ENCODE results near the gene FAM186B.

The FAM186B gene

DNA sequence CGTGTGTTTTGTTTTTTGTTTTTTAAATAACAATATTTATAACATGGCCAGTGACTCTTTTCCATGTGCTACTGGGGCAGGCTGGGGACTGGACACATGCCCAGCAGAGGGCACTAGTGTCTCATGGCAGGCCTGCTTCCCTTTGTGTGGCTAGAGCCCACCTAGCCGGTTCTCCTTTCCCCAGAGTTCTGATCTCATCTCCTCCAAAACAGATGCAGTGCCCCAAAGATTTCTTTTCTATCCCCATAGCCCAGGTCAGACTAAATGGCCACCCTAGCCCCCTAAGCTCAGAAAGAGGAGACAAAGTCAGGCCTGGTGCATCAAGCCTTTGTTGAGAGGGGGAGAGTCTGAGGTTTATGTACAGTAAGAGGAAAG lies 39.2 kb upstream of the FAM186B start:
- no peaks in the 10 kb centered on the region for H3K27me3 ChIP-seq (ENCODE audit: insufficient read depth, low read length)
- H3K27ac ChIP-seq (ENCODE audit: low read length) = no peak overlapping the region
- H3K4me1 ChIP-seq (ENCODE audit: insufficient read depth, low read length) = no peaks in the 10 kb centered on the region
- no peak overlapping the region for H3K4me3 ChIP-seq (ENCODE audit: low read length)
- peak overlapping the region; percentile 52; the same call in 1 of the 2 replicates for H3K9ac ChIP-seq (ENCODE audit: low read depth, low read length)
- H3K36me3 ChIP-seq (ENCODE audit: insufficient read depth, low read depth, low read length) = peaks cover 67% of the 10 kb centered on the region
- H3K9me3 ChIP-seq (ENCODE audit: insufficient read depth, low read depth, low read length) = no peaks in the 10 kb centered on the region

DNA sequence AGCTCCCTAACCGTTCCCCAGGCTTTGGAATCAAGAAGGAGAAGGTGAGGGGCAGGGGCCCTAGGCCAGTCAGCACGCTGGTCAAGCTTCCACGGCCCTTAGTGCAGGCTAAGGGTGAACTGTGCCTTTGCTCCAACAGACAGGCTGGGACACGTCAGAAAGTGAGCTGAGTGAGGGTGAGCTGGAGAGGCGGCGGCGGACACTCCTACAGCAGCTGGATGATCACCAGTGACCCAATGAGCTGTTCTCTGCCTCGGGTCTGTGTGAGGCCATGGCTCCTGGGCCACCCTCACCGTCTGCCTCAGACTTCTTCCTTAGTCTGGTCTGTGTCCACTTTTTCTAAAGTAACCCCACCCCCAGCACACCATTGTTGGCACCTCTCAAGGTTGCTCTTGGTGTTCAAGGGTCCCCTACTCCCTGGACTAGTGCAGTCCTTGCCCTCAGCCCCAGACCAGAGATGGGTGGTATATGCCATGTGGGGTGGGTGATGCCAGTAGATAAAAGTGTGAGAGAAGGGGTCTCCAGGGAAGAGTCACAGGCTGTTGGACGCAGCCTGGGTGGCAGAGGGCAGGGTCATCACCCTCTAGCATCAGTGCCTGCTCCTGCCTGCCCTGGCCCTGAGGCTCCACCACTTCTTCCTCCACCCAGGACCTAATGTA lies 38.7 kb upstream of the FAM186B start:
- Histone ChIP-seq H3K27ac (ENCODE audit: low read length) (no peak overlapping the region), H3K9me3 (ENCODE audit: insufficient read depth, low read depth, low read length) (no peaks in the 10 kb centered on the region), H3K4me1 (ENCODE audit: insufficient read depth, low read length) (no peaks in the 10 kb centered on the region), H3K27me3 (ENCODE audit: insufficient read depth, low read length) (no peaks in the 10 kb centered on the region), H3K36me3 (ENCODE audit: insufficient read depth, low read depth, low read length) (peaks cover 62% of the 10 kb centered on the region), H3K9ac (ENCODE audit: low read depth, low read length) (no peak overlapping the region), H3K4me3 (ENCODE audit: low read length) (no peak overlapping the region)

DNA sequence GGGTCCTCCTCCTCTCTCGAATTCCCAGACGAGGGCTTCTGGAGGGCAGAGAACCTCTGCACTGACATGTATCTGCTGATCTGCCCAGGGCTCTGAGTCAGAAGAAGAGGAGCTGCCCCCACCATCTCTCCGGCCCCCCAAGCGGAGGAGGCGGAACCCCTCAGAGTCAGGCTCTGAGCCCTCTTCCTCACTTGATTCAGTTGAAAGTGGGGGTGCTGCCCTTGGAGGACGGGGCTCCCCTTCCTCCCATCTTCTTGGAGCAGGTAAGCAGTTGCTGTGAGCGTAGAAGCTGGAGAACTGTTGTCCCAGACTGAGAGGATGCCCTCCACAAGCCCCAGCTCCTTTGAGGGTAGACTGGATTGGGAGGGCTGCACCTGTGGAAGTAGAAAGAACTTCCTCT lies 37.7 kb upstream of the FAM186B start:
- no peaks in the 10 kb centered on the region for H3K4me1 ChIP-seq (ENCODE audit: insufficient read depth, low read length)
- no peaks in the 10 kb centered on the region for H3K9me3 ChIP-seq (ENCODE audit: insufficient read depth, low read depth, low read length)
- no peak overlapping the region for H3K9ac ChIP-seq (ENCODE audit: low read depth, low read length)
- peaks cover 58% of the 10 kb centered on the region for H3K36me3 ChIP-seq (ENCODE audit: insufficient read depth, low read depth, low read length)
- no peaks in the 10 kb centered on the region for H3K27me3 ChIP-seq (ENCODE audit: insufficient read depth, low read length)
- no peak overlapping the region for H3K27ac ChIP-seq (ENCODE audit: low read length)
- no peak overlapping the region for H3K4me3 ChIP-seq (ENCODE audit: low read length)

DNA sequence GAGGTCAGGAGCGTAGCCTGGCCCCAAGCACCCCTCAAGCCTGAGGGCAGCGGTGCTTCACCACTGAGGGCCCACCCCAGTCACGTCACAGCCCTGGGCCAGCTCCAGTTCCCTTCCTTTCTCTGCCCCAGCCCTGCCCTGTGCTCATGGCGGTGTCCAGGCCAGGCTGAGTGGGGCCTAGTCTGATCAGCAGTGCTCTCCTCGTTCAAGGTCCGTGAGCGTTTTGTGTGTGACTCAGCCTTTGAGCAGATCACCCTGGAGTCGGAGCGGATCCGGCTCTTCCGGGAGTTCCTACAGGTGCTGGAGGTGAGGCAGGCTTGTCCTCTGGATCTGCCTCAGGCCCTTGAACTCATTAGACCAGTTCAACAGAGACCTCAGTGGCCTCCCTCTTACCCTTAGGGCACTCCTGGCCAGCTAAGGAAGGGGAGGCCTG lies 36.9 kb upstream of the FAM186B start:
- Histone ChIP-seq H3K9me3 (ENCODE audit: insufficient read depth, low read depth, low read length) (no peaks in the 10 kb centered on the region), H3K27ac (ENCODE audit: low read length) (no peak overlapping the region), H3K4me1 (ENCODE audit: insufficient read depth, low read length) (peaks cover 2% of the 10 kb centered on the region), H3K36me3 (ENCODE audit: insufficient read depth, low read depth, low read length) (peaks cover 56% of the 10 kb centered on the region), H3K27me3 (ENCODE audit: insufficient read depth, low read length) (no peaks in the 10 kb centered on the region), H3K4me3 (ENCODE audit: low read length) (no peak overlapping the region), H3K9ac (ENCODE audit: low read depth, low read length) (no peak overlapping the region)

DNA sequence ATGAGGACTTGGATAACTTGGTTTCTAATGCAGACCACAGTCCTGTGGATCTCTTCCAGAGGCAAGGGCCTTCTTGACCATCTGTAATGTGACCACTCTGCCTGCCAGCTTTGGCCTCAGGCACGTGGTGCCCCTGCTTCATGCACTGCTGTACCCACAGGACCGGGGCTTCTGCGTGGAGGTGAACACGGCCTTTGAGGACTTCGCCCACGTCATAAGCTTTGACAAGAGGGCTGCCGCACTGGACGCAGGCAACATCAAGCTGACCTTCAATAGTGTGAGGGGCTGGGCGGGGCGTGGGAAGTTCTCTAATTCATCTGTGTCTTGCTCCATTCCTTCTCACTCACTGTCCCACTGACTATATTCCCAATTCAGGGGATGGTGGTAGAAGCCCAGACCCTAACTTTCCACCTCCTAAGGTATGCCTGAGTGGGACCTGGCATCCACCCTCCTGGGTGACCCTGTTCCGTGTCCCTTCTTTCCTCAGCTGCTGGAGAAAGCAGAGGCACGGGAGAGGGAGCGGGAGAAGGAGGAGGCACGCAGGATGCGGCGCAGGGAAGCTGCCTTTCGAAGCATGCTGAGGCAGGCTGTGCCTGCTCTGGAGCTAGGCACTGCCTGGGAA lies 36.4 kb upstream of the FAM186B start:
- Histone ChIP-seq H3K36me3 (ENCODE audit: insufficient read depth, low read depth, low read length) (peaks cover 51% of the 10 kb centered on the region), H3K27me3 (ENCODE audit: insufficient read depth, low read length) (no peaks in the 10 kb centered on the region), H3K4me1 (ENCODE audit: insufficient read depth, low read length) (peaks cover 7% of the 10 kb centered on the region), H3K9me3 (ENCODE audit: insufficient read depth, low read depth, low read length) (no peaks in the 10 kb centered on the region), H3K9ac (ENCODE audit: low read depth, low read length) (no peak overlapping the region), H3K4me3 (ENCODE audit: low read length) (no peak overlapping the region), H3K27ac (ENCODE audit: low read length) (no peak overlapping the region)

DNA sequence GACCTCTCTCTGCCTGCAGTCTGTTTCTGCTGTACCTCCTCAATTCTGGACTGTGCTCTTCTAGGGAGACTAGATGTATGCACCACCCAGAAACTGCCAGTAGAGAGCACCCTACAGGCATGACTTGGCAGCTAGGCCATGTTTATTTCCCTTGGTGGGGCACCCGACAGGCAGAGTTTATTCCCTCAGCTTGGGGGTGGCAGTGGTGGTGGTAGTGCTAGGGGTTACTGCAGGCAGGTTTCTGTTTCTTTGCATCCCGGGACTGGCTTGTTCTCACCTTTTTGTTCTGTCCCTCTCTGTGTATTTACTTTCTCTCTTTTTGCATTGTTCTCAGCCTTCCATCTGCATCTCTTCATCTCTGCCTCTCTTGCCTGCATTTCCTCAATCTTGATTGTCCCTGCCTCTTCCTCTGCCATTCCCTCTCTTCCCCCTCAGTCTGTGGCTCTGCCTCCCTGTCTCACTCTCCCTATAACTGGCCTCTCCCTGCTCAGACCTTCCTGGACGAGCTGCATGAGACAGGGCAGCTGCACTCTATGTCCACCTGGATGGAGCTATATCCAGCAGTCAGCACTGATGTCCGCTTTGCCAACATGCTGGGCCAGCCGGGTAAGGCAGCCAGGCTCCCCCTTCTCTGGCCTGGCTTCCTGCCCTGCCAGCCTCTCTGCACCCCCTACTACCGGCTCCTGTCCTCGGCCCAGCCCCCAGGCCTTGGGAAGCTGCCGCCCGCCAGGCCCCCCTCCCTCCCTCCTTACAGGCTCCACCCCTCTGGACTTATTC lies 31.7 kb upstream of the FAM186B start:
- Histone ChIP-seq H3K4me3 (ENCODE audit: low read length) (peak overlapping the region; percentile 28; the same call in 1 of the 2 replicates), H3K27me3 (ENCODE audit: insufficient read depth, low read length) (no peaks in the 10 kb centered on the region), H3K9ac (ENCODE audit: low read depth, low read length) (peak overlapping the region; percentile 67; the same call in 1 of the 2 replicates), H3K9me3 (ENCODE audit: insufficient read depth, low read depth, low read length) (no peaks in the 10 kb centered on the region), H3K4me1 (ENCODE audit: insufficient read depth, low read length) (peaks cover 7% of the 10 kb centered on the region), H3K27ac (ENCODE audit: low read length) (peak overlapping the region; percentile 82), H3K36me3 (ENCODE audit: insufficient read depth, low read depth, low read length) (peaks cover 11% of the 10 kb centered on the region)

DNA sequence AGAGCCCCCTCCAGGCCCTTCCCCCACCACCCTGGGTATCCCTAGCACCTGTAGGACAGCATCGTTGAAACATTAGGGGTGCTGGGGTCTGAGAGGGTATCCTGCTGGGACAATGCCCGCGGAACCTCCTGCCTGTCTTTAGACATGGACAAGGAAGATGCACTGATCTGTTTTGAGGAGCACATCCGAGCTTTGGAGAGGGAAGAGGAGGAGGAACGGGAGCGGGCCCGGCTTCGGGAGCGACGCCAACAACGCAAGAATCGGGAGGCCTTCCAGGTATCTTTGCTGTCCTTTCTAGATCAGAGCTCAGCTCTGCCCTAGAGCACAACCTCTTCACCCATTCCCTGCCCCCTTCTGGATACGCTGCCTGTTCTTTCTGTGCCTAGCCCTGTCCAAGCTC lies 31.1 kb upstream of the FAM186B start:
- Histone ChIP-seq H3K4me3 (ENCODE audit: low read length) (no peak overlapping the region), H3K4me1 (ENCODE audit: insufficient read depth, low read length) (peaks cover 7% of the 10 kb centered on the region), H3K27me3 (ENCODE audit: insufficient read depth, low read length) (no peaks in the 10 kb centered on the region), H3K27ac (ENCODE audit: low read length) (no peak overlapping the region), H3K9me3 (ENCODE audit: insufficient read depth, low read depth, low read length) (no peaks in the 10 kb centered on the region), H3K36me3 (ENCODE audit: insufficient read depth, low read depth, low read length) (peaks cover 17% of the 10 kb centered on the region), H3K9ac (ENCODE audit: low read depth, low read length) (no peak overlapping the region)

DNA sequence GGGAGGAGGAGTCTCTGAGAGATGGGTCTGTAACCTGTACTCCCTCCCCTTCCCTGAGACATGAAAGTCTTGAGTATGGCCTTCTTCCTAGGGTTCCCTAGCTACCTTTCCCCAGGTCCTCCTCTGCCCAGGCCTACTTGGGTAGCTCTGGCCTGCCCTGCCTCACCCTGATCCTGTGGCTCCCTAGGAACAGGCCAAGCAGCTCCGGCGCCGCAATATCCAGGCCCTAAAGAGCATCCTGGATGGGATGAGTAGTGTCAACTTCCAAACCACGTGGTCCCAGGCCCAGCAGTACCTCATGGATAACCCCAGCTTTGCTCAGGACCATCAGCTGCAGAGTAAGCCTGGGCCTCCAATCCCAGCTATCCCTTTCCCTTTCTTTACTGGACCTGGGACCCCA lies 30.2 kb upstream of the FAM186B start:
- H3K27ac ChIP-seq (ENCODE audit: low read length) = no peak overlapping the region

DNA sequence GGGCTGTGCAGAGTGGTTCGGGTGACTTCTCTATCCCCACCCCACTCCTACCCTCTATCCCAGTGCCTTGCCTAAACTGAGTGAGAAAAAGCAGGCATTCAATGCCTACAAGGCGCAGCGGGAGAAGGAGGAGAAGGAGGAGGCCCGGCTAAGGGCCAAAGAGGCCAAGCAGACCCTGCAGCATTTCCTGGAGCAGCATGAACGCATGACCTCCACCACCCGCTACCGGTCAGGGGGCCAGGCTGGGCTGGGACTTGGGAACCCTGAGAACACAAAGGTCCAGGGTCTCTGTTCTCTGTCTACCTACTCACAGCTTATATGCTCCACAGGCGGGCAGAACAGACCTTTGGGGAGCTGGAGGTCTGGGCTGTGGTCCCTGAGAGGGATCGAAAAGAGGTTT lies 29.6 kb upstream of the FAM186B start:
- no peaks in the 10 kb centered on the region for H3K9me3 ChIP-seq (ENCODE audit: insufficient read depth, low read depth, low read length)
- H3K36me3 ChIP-seq (ENCODE audit: insufficient read depth, low read depth, low read length) = peaks cover 19% of the 10 kb centered on the region
- no peak overlapping the region for H3K27ac ChIP-seq (ENCODE audit: low read length)
- peaks cover 7% of the 10 kb centered on the region for H3K4me1 ChIP-seq (ENCODE audit: insufficient read depth, low read length)
- H3K27me3 ChIP-seq (ENCODE audit: insufficient read depth, low read length) = no peaks in the 10 kb centered on the region
- H3K4me3 ChIP-seq (ENCODE audit: low read length) = no peak overlapping the region
- no peak overlapping the region for H3K9ac ChIP-seq (ENCODE audit: low read depth, low read length)

More for the DNA sequence above, 30.2 kb upstream of the FAM186B start:
- Histone ChIP-seq H3K4me1 (ENCODE audit: insufficient read depth, low read length) (peaks cover 7% of the 10 kb centered on the region), H3K36me3 (ENCODE audit: insufficient read depth, low read depth, low read length) (peaks cover 19% of the 10 kb centered on the region), H3K9ac (ENCODE audit: low read depth, low read length) (no peak overlapping the region), H3K27me3 (ENCODE audit: insufficient read depth, low read length) (no peaks in the 10 kb centered on the region), H3K9me3 (ENCODE audit: insufficient read depth, low read depth, low read length) (no peaks in the 10 kb centered on the region), H3K4me3 (ENCODE audit: low read length) (no peak overlapping the region)

DNA sequence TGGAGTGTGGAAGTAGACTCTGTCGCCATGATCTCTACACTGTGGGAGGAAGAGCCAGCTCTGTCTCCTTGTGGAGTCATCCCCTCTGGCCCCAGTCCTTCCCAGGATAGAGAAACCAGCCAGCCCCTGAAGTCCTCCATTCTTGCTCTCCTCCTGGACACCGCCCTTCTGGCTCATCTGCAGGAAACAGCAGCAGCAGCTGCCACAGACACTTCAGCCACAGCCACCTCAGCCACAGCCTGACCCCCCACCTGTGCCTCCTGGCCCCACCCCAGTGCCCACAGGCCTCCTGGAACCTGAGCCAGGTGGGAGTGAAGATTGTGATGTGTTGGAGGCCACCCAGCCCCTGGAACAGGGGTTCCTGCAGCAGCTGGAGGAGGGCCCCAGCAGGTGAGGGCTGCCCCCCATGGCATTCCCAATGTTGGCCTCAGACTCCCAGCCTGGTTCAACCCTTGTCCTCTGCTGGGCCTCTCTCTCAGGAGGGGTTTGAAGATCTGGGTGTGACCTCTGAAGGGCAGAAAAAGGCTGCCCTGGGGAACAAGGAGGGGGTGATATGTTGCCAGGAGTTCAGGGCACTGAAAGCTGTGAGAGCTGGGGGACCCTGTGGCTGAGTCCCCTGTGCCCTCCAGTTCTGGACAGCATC lies 28.4 kb upstream of the FAM186B start:
- H3K36me3 ChIP-seq (ENCODE audit: insufficient read depth, low read depth, low read length) = peaks cover 19% of the 10 kb centered on the region
- H3K9ac ChIP-seq (ENCODE audit: low read depth, low read length) = no peak overlapping the region
- peaks cover 7% of the 10 kb centered on the region for H3K4me1 ChIP-seq (ENCODE audit: insufficient read depth, low read length)
- no peaks in the 10 kb centered on the region for H3K27me3 ChIP-seq (ENCODE audit: insufficient read depth, low read length)
- H3K27ac ChIP-seq (ENCODE audit: low read length) = no peak overlapping the region
- H3K9me3 ChIP-seq (ENCODE audit: insufficient read depth, low read depth, low read length) = no peaks in the 10 kb centered on the region
- H3K4me3 ChIP-seq (ENCODE audit: low read length) = no peak overlapping the region

DNA sequence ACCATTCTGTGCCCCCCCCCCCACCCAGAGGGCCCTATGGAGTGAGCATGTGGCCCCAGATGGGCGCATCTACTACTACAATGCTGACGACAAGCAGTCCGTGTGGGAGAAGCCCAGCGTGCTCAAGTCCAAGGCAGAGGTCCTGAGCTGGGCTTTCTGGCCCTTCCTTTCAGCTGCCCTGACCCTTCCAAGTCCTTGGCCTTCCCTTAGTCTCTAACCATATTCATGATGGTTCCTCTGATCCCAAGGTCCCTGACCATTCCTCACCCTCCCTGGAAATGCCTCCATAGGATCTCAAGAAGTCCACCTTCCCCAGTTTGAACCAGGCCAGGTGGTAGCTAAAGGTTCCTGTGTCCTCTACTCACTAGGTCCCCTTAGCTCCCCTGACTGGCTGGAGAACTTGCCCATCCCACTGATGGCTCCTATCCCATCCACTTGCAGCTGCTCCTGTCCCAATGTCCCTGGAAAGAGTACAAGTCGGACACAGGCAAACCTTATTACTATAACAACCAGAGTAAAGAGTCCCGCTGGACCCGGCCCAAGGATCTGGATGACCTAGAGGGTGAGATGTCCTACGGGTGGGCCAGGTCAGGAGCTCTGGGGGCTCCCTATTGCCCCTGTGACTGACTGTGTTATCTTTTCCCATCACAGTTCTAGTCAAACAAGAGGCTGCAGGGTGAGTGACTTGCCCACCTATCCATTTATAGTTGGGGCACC lies 27.7 kb upstream of the FAM186B start:
- H3K27me3 ChIP-seq (ENCODE audit: insufficient read depth, low read length) = no peaks in the 10 kb centered on the region
- H3K4me3 ChIP-seq (ENCODE audit: low read length) = no peak overlapping the region
- peaks cover 13% of the 10 kb centered on the region for H3K36me3 ChIP-seq (ENCODE audit: insufficient read depth, low read depth, low read length)
- H3K4me1 ChIP-seq (ENCODE audit: insufficient read depth, low read length) = peaks cover 7% of the 10 kb centered on the region
- no peak overlapping the region for H3K9ac ChIP-seq (ENCODE audit: low read depth, low read length)
- H3K27ac ChIP-seq (ENCODE audit: low read length) = no peak overlapping the region
- H3K9me3 ChIP-seq (ENCODE audit: insufficient read depth, low read depth, low read length) = no peaks in the 10 kb centered on the region
